ENCODE data around the gene SPATA6L. TPM values are rescaled to one million over a fixed set of nuclear protein-coding genes. Genes with fewer than 3 reads are reported as not detected.

The SPATA6L gene
- total and polyA plus RNA-seq, 9 of the 15 experiments (the other 6 are each of a cell fraction or from before 2014, with no cell fraction given): 0.03 to 1.00 (median 0.08) TPM; not detected in 4

- TF ChIP-seq, protein P1, sequence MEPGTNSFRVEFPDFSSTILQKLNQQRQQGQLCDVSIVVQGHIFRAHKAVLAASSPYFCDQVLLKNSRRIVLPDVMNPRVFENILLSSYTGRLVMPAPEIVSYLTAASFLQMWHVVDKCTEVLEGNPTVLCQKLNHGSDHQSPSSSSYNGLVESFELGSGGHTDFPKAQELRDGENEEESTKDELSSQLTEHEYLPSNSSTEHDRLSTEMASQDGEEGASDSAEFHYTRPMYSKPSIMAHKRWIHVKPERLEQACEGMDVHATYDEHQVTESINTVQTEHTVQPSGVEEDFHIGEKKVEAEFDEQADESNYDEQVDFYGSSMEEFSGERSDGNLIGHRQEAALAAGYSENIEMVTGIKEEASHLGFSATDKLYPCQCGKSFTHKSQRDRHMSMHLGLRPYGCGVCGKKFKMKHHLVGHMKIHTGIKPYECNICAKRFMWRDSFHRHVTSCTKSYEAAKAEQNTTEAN (CRISPR knock-in tag; IDR thresholded peaks at IDR 0.05): no peak
- no peak for TF ChIP-seq ARNT (IDR thresholded peaks at IDR 0.05)
These were observed 99.5 kb downstream of the SPATA6L start (continued) for GRCh38 chr9:4566806-4567205.

GRCh38 chr9:4563105-4563504 is 103.2 kb downstream of the SPATA6L start:
- intact Hi-C loops (cut with micrococcal nuclease) (no loop called here), in situ Hi-C loops (cut with MboI) (no loop called here)
- Histone ChIP-seq H3K79me2 (ENCODE audit: control insufficient read depth, insufficient read depth, low read length) (no peaks in the 10 kb centered on the region), H3K4me2 (ENCODE audit: insufficient read depth, low read length) (no peak overlapping the region), H3K9ac (ENCODE audit: insufficient read depth in 1 of 2, low read depth in 2 of 2, low read length in 2 of 2) (no peak overlapping the region), H3K27me3 (ENCODE audit: control insufficient read depth in 2 of 2, insufficient read depth in 2 of 2, low read length in 2 of 2) (peaks cover 0 to 5% of the 10 kb centered on the region in 2 experiments; a peak in 1 of 5 replicates), H3K27ac (ENCODE audit: extremely low read depth, low read depth, low read length) (no peak overlapping the region), H4K20me1 (replicated peaks; ENCODE audit: control insufficient read depth, insufficient read depth, low read length) (no peaks in the 10 kb centered on the region; the same call in 1 of the 2 replicates), H3K9me1 (ENCODE audit: control insufficient read depth, insufficient read depth, low read length) (no peaks in the 10 kb centered on the region), H3K4me1 (replicated peaks in 1 of 2; ENCODE audit: control insufficient read depth in 2 of 2, insufficient read depth in 2 of 2, low read length in 2 of 2) (no peaks in the 10 kb centered on the region; a peak in 1 of 5 replicates), H3K36me3 (ENCODE audit: control insufficient read depth, insufficient read depth, low read length) (no peaks in the 10 kb centered on the region), H3K4me3 (no peak overlapping the region), H3K9me3 (replicated peaks; ENCODE audit: control insufficient read depth, insufficient read depth, low read depth, low read length) (no peaks in the 10 kb centered on the region), H2AFZ (ENCODE audit: low read depth, low read length) (no peak overlapping the region)
- DNase-seq (ENCODE audit: extremely low read depth in 1 of 4, low spot score in 3 of 4) (no peak), ATAC-seq (no peak), FAIRE-seq (no peak)
- WGBS (ENCODE audit: insufficient coverage, low coverage, missing lambda C conversion rate): 0% methylated on average over 1 of the region's 2 CpGs
- no TSS peak for BruUV-seq (replicated peaks)
- ChIA-PET POLR2A (no interaction called here), CTCF (ENCODE audit: low intra/inter-chr PET ratio) (no interaction called here)
- TF ChIP-seq ZNF609 (CRISPR knock-in tag; IDR thresholded peaks at IDR 0.05; ENCODE audit: borderline replicate concordance) (no peak), HIVEP1 (CRISPR knock-in tag; IDR thresholded peaks at IDR 0.05) (no peak), NFE2L1 (tag; IDR thresholded peaks at IDR 0.05; ENCODE audit: borderline replicate concordance, low read depth) (no peak), ZNF41 (CRISPR knock-in tag; conservative IDR thresholded peaks at IDR 0.05) (no peak), FOXP1 (CRISPR knock-in tag; IDR thresholded peaks at IDR 0.05) (no peak), BRD4 (IDR thresholded peaks at IDR 0.05) (no peak), CHCHD3 (CRISPR knock-in tag; IDR thresholded peaks at IDR 0.05) (no peak), HOXB6 (CRISPR knock-in tag; IDR thresholded peaks at IDR 0.05; ENCODE audit: borderline replicate concordance) (no peak)
- TF ChIP-seq, protein P2, sequence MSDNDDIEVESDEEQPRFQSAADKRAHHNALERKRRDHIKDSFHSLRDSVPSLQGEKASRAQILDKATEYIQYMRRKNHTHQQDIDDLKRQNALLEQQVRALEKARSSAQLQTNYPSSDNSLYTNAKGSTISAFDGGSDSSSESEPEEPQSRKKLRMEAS (CRISPR knock-in tag; IDR thresholded peaks at IDR 0.05): no peak

All from K562 (cell line).